Neural cell (in vitro differentiated cells): ENCODE measurements around the gene SLC25A36. TPM values are rescaled to one million over a fixed set of nuclear protein-coding genes. Genes with fewer than 3 reads are reported as not detected.
"Not testable (repeated sequence)": the region's sequence is repeated elsewhere in the genome, so short reads cannot be mapped to it uniquely, and the experiment has no call there.

Source experiments
- H2AFZ ChIP-seq: fragments of 200-600, 300-800 bp; sonication (generic), shearing (Covaris generic); 2 replicates; pipeline ENCODE4 v1.6.0; 2014; ENCODE audit warnings: low read depth, mild to moderate bottlenecking, antibody characterized with exemption, low read length, moderate library complexity
- H3F3A ChIP-seq: fragments of 200-600 bp; shearing (Covaris generic); 2 replicates; pipeline ENCODE4 v1.6.1; 2016; ENCODE audit warnings: mild to moderate bottlenecking, moderate library complexity, mixed read lengths, antibody characterized with exemption, low read length; ENCODE audit not compliant: insufficient read depth, poor library complexity, severe bottlenecking
- H3K27ac ChIP-seq: fragments of 200-600, 300-800 bp; sonication (generic), shearing (Covaris generic); 2 replicates; pipeline ENCODE4 v1.5.1; 2014; ENCODE audit warnings: mild to moderate bottlenecking, low read length, moderate library complexity
- H3K27me3 ChIP-seq: fragments of 300-800, 200-600 bp; sonication (generic), shearing (Covaris generic); 2 replicates; pipeline ENCODE4 v1.6.0; 2014; ENCODE audit warnings: mild to moderate bottlenecking, low read depth, low read length, moderate library complexity; ENCODE audit not compliant: insufficient read depth
- H3K36me3 ChIP-seq: fragments of 300-800, 200-600 bp; sonication (generic), shearing (Covaris generic); 2 replicates; pipeline ENCODE4 v1.5.1; 2014; ENCODE audit warnings: mild to moderate bottlenecking, antibody characterized with exemption, low read length, moderate library complexity; ENCODE audit not compliant: insufficient read depth
- H3K4me2 ChIP-seq: fragments of 300-800, 200-600 bp; sonication (generic), shearing (Covaris generic); 2 replicates; pipeline ENCODE4 v1.6.0; 2014; ENCODE audit warnings: mild to moderate bottlenecking, low read length
- H3K4me3 ChIP-seq: fragments of 300-800, 200-600 bp; sonication (generic), shearing (Covaris generic); 2 replicates; pipeline ENCODE4 v1.5.1; 2014; ENCODE audit warnings: mild to moderate bottlenecking, low read length, moderate library complexity
- H3K79me2 ChIP-seq: fragments of 200-600 bp; shearing (Covaris generic); replicated peaks from 2 replicates; pipeline ENCODE4 v1.6.0; 2014; ENCODE audit warnings: mild to moderate bottlenecking, low read length, moderate library complexity; ENCODE audit not compliant: insufficient read depth
- H3K9ac ChIP-seq: fragments of 300-800, 200-600 bp; sonication (generic), shearing (Covaris generic); 2 replicates; pipeline ENCODE4 v1.6.1; 2016; ENCODE audit warnings: mild to moderate bottlenecking, low read length, mixed read lengths
- H3K9me2 ChIP-seq: fragments of 200-600 bp; shearing (Covaris generic); 2 replicates; pipeline ENCODE4 v1.6.1; 2016; ENCODE audit warnings: mild to moderate bottlenecking, low read length, mixed read lengths; ENCODE audit not compliant: insufficient read depth
- H3K9me3 ChIP-seq: fragments of 200-600, 300-800 bp; sonication (generic), shearing (Covaris generic); 2 replicates; pipeline ENCODE4 v1.6.1; 2016; ENCODE audit warnings: mild to moderate bottlenecking, mixed run types, low read length, moderate library complexity, mixed read lengths
- H4K20me1 ChIP-seq: fragments of 200-600 bp; shearing (Covaris generic); 2 replicates; pipeline ENCODE4 v1.6.1; 2016; ENCODE audit warnings: mild to moderate bottlenecking, mixed run types; ENCODE audit not compliant: insufficient read depth
- CTCF ChIP-seq: fragments of 450-650 bp; IDR thresholded peaks from 2 replicates; pipeline ENCODE4 v1.5.1; 2014; ENCODE audit warnings: antibody characterized with exemption, mild to moderate bottlenecking, moderate library complexity; ENCODE audit not compliant: poor library complexity, severe bottlenecking
- EP300 ChIP-seq: fragments of 450-650 bp; conservative IDR thresholded peaks from 2 replicates; pipeline ENCODE4 v1.6.1; 2014; ENCODE audit warnings: antibody characterized with exemption, mild to moderate bottlenecking, moderate library complexity; ENCODE audit not compliant: poor library complexity, severe bottlenecking
- EZH2 ChIP-seq: fragments of 200-600, 300-800 bp; shearing (Covaris generic), sonication (generic); IDR thresholded peaks from 2 replicates; pipeline ENCODE4 v1.6.1; 2014; ENCODE audit warnings: antibody characterized with exemption, low read length, borderline replicate concordance, mild to moderate bottlenecking; ENCODE audit not compliant: insufficient read depth, poor library complexity, severe bottlenecking
- MXI1 ChIP-seq: fragments of 450-650 bp; conservative IDR thresholded peaks from 2 replicates; pipeline ENCODE4 v1.6.1; 2014; ENCODE audit warnings: antibody characterized with exemption, mild to moderate bottlenecking; ENCODE audit not compliant: poor library complexity, severe bottlenecking
- POLR2AphosphoS5 ChIP-seq: IDR thresholded peaks from 2 replicates; pipeline ENCODE4 v1.6.1; 2012
- RAD21 ChIP-seq: fragments of 450-650 bp; conservative IDR thresholded peaks from 2 replicates; pipeline ENCODE4 v1.6.1; 2014; ENCODE audit warnings: antibody characterized with exemption, mild to moderate bottlenecking, moderate library complexity
- SMC3 ChIP-seq: fragments of 450-650 bp; conservative IDR thresholded peaks from 2 replicates; pipeline ENCODE4 v1.6.1; 2014; ENCODE audit warnings: antibody characterized with exemption, mild to moderate bottlenecking, moderate library complexity; ENCODE audit not compliant: poor library complexity
- polyA plus RNA-seq: library from polyadenylated mRNA; depleted of rRNA; stranded (reverse); fragments of >200 nt; gene quantifications from 2 replicates; pipeline ENCODE4 v1.2.3, GENCODE V29; 2014
- TF ChIP-seq, protein P1 (sequence below): IDR thresholded peaks from 2 replicates; pipeline ENCODE4 v1.6.1; 2012; ENCODE audit warnings: borderline replicate concordance

The SLC25A36 gene
- polyA plus RNA-seq, 1 donor from 2014 or later: 227 TPM

DNA sequence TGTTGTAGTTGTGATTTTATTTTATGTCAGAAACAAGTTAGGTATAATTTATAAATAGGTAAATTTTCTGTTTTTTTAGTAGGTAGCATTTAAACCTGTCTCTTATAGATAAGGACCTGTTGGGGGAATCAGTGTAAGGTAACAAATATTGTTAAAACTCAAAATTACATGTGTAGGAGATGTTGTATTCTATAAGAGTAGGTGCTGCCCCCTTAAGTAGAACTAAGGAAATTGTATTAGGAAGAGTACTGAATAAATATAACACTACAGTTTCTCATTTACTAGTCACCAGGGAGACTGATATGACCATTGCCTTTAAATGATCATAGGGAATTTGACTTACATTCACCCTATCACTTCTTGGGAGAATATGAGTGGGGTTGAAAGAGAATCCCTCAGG is 31.2 kb downstream of the SLC25A36 start:
- no peaks in the 10 kb centered on the region for H3K9me3 ChIP-seq
- TF ChIP-seq RAD21: peak; percentile 19
- TF ChIP-seq CTCF: no peak
- no peaks in the 10 kb centered on the region for H4K20me1 ChIP-seq
- no peaks in the 10 kb centered on the region for H3F3A ChIP-seq
- no peaks in the 10 kb centered on the region for H3K36me3 ChIP-seq
- no peak overlapping the region for H3K4me2 ChIP-seq
- no peaks in the 10 kb centered on the region for H3K79me2 ChIP-seq
- no peak overlapping the region for H2AFZ ChIP-seq
- H3K4me3 ChIP-seq: no peak overlapping the region
- H3K9me2 ChIP-seq: no peaks in the 10 kb centered on the region
- H3K27me3 ChIP-seq: no peaks in the 10 kb centered on the region
- H3K27ac ChIP-seq: no peak overlapping the region
- H3K9ac ChIP-seq: no peak overlapping the region

GRCh38 chr3:140974900-140975299 is 33.3 kb downstream of the SLC25A36 start:
- no peaks in the 10 kb centered on the region for H3K36me3 ChIP-seq
- H3K4me3 ChIP-seq: no peak overlapping the region
- H3K79me2 ChIP-seq: no peaks in the 10 kb centered on the region
- TF ChIP-seq EZH2 (no peak), EP300 (no peak), MXI1 (no peak), SMC3 (no peak), RAD21 (no peak)
- TF ChIP-seq, protein P1, sequence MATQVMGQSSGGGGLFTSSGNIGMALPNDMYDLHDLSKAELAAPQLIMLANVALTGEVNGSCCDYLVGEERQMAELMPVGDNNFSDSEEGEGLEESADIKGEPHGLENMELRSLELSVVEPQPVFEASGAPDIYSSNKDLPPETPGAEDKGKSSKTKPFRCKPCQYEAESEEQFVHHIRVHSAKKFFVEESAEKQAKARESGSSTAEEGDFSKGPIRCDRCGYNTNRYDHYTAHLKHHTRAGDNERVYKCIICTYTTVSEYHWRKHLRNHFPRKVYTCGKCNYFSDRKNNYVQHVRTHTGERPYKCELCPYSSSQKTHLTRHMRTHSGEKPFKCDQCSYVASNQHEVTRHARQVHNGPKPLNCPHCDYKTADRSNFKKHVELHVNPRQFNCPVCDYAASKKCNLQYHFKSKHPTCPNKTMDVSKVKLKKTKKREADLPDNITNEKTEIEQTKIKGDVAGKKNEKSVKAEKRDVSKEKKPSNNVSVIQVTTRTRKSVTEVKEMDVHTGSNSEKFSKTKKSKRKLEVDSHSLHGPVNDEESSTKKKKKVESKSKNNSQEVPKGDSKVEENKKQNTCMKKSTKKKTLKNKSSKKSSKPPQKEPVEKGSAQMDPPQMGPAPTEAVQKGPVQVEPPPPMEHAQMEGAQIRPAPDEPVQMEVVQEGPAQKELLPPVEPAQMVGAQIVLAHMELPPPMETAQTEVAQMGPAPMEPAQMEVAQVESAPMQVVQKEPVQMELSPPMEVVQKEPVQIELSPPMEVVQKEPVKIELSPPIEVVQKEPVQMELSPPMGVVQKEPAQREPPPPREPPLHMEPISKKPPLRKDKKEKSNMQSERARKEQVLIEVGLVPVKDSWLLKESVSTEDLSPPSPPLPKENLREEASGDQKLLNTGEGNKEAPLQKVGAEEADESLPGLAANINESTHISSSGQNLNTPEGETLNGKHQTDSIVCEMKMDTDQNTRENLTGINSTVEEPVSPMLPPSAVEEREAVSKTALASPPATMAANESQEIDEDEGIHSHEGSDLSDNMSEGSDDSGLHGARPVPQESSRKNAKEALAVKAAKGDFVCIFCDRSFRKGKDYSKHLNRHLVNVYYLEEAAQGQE: no peak
- H3K27ac ChIP-seq: no peak overlapping the region
- no peaks in the 10 kb centered on the region for H3K9me3 ChIP-seq
- H3K27me3 ChIP-seq: no peaks in the 10 kb centered on the region
- H3K9ac ChIP-seq: no peak overlapping the region
- H4K20me1 ChIP-seq: no peaks in the 10 kb centered on the region
- no peaks in the 10 kb centered on the region for H3F3A ChIP-seq
- no peaks in the 10 kb centered on the region for H3K9me2 ChIP-seq
- H3K4me2 ChIP-seq: no peak overlapping the region
- no peak overlapping the region for H2AFZ ChIP-seq

DNA sequence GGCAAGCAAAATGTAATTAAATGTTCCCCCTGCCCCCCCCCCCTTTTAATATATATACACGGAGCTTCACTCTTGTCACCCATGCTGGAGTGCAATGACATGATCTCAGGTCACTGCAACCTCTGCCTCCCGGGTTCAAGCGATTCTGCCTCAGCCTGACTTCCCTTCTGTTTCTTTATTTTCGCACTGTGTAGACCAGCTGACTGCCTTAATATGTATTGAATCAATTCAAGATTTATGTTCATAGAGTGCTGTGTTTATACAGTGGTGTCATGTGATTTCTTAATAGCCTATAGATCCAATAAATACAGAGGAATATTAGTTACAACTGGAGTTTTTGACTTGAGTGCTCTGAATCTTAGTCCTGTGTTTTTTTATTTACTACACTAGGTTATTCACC is 39.0 kb downstream of the SLC25A36 start:
- Histone ChIP-seq H3K9ac (no peak overlapping the region), H3K4me2 (no peak overlapping the region), H3K27me3 (no peaks in the 10 kb centered on the region), H2AFZ (no peak overlapping the region), H4K20me1 (no peaks in the 10 kb centered on the region), H3K27ac (no peak overlapping the region), H3K36me3 (no peaks in the 10 kb centered on the region), H3K79me2 (no peaks in the 10 kb centered on the region), H3K9me3 (no peaks in the 10 kb centered on the region), H3K9me2 (no peaks in the 10 kb centered on the region), H3K4me3 (no peak overlapping the region), H3F3A (no peaks in the 10 kb centered on the region)
- TF ChIP-seq, protein P1: no peak
- TF ChIP-seq EP300 (no peak), POLR2AphosphoS5 (no peak), RAD21 (no peak), EZH2 (no peak), SMC3 (no peak), MXI1 (no peak)

DNA sequence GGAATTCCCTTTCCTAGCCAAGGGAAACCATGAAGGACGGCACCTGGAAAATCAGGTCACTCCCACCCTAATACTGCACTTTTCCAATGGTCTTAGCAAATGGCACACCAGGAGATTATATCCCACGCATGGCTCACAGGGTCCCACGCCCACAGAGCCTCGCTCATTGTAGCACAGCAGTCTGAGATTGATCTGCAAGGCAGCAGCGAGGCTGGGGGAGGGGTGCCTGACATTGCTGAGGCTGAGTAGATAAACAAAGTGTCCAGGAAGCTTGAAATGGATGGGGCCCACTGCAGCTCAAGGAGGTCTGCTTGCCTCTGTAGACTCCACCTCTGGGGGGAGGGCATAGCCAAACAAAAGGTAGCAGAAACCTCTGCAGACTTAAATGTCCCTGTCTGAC is 46.2 kb downstream of the SLC25A36 start:
- not testable (repeated sequence) for H3K9ac ChIP-seq, H3K4me3 ChIP-seq, H4K20me1 ChIP-seq, H3K79me2 ChIP-seq, H3K27me3 ChIP-seq, H3K4me2 ChIP-seq, H3K9me2 ChIP-seq, H3F3A ChIP-seq, H3K9me3 ChIP-seq, H2AFZ ChIP-seq, H3K36me3 ChIP-seq, H3K27ac ChIP-seq
